GM12865 (cell line): ENCODE measurements around the gene SPATA13.

ENCODE experiments used
- DNase-seq: peaks from one replicate; pipeline ENCODE4 v3.0.0; 2010; ENCODE audit warnings: low read depth
- H3K4me3 ChIP-seq: 2 replicates; pipeline ENCODE4 v1.5.1; 2011; ENCODE audit warnings: mild to moderate bottlenecking, low read depth, low read length, control low read depth
- TF ChIP-seq, protein P1 (sequence below): IDR thresholded peaks from 2 replicates; pipeline ENCODE4 v1.5.1; 2011; ENCODE audit warnings: low read length, control low read depth, low read depth, inconsistent platforms; ENCODE audit not compliant: insufficient read depth; ENCODE audit errors: missing control alignments

The SPATA13 gene

DNA sequence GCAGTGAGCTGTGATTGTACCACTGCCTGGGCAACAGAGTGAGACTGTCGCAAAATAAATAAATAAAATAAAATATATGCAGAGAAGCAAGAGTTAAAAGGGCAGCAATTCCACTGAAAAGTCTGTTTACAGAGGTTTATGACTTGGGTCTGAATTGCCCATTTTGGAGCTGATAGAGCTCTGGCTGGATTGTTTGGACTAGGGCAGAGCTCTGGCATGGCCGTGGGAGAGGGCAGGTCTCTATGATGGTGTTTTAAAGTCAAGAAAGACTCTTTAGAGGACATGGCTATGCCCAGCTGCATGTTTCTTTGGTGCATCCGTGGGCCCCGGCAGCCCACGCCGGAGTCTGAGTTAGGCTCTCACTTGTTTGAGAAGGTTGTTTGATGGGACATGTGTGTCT is 84.3 kb downstream of the SPATA13 start:
- DNase-seq: no peak
- TF ChIP-seq, protein P1, sequence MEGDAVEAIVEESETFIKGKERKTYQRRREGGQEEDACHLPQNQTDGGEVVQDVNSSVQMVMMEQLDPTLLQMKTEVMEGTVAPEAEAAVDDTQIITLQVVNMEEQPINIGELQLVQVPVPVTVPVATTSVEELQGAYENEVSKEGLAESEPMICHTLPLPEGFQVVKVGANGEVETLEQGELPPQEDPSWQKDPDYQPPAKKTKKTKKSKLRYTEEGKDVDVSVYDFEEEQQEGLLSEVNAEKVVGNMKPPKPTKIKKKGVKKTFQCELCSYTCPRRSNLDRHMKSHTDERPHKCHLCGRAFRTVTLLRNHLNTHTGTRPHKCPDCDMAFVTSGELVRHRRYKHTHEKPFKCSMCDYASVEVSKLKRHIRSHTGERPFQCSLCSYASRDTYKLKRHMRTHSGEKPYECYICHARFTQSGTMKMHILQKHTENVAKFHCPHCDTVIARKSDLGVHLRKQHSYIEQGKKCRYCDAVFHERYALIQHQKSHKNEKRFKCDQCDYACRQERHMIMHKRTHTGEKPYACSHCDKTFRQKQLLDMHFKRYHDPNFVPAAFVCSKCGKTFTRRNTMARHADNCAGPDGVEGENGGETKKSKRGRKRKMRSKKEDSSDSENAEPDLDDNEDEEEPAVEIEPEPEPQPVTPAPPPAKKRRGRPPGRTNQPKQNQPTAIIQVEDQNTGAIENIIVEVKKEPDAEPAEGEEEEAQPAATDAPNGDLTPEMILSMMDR: no peak
- no peak overlapping the region for H3K4me3 ChIP-seq

- H3K4me3 ChIP-seq: no peak overlapping the region
- TF ChIP-seq, protein P1: no peak
- DNase-seq: no peak
These were observed 86.5 kb downstream of the SPATA13 start for GRCh38 chr13:24247016-24247415.

DNA sequence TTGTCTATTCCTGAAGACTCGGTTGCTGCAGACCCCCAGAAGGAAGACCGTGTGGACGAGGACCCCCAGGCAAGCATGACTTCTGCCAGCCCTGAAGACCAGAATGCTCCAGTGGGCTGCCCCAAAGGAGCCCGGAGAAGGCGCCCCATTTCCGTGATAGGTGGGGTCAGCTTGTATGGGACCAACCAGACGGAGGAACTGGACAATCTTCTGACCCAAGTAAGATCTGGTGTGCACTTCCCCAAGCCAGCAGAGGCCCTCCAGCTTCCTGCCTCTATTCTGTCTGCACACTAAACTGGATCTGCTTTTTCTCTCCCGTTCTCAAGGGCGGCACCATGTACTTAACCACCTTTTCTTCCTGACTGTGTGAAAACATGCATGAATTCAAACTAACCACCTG is 89.1 kb downstream of the SPATA13 start:
- DNase-seq: no peak
- H3K4me3 ChIP-seq: no peak overlapping the region
- TF ChIP-seq, protein P1: no peak

DNA sequence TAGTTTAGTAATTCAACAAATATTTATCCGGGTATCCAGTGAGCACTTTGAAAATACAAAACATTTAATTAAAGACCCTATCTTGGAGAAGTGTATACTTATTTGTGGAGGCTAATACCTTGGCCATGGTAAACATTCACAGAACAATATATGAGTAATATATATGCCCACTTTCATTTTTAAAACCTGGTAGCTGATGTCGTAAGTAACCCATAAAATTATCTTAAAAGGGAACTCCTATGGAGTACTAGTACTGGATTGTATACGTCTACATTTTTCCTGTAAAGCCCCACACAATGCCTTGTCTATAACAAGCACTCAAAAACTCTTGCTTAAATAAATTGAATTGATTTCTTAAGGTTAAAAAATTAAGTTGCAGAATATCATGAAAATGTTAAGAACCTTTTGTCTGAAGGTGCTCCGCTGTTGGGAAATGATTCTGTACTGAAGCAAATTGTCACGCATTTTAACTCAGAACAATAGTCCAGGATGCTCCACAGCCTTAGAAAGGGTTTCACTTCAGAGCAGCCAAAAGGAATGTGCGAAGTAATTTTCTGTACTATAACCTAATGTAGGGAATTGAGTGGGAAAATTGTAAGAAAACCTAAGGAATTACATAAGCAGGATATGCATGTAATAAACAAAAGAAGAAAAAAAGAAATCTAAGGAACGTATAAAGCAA is 90.0 kb downstream of the SPATA13 start:
- no peak for DNase-seq
- H3K4me3 ChIP-seq: no peak overlapping the region
- TF ChIP-seq, protein P1: no peak

- TF ChIP-seq, protein P1: no peak
- DNase-seq: peak; percentile 16
These were observed 91.0 kb downstream of the SPATA13 start for GRCh38 chr13:24251525-24251924.

GRCh38 chr13:24252136-24252535 is 91.6 kb downstream of the SPATA13 start:
- TF ChIP-seq, protein P1: no peak
- no peak overlapping the region for H3K4me3 ChIP-seq
- no peak for DNase-seq

More at GRCh38 chr13:24251525-24251924, 91.0 kb downstream of the SPATA13 start:
- no peak overlapping the region for H3K4me3 ChIP-seq
